Hematopoietic multipotent progenitor cell treated with erythropoietin and hydrocortisone succinate and interleukin-3 and kit ligand, for 4 days (in vitro differentiated cells): ENCODE measurements around the gene PACSIN1.

Experiments
- DNase-seq: peaks from one replicate; pipeline ENCODE4 v3.0.0-alpha.2; 2015

The PACSIN1 gene

GRCh38 chr6:34565722-34566137 is 99.9 kb downstream of the PACSIN1 start:
- no peak for DNase-seq

GRCh38 chr6:34566830-34567546 is 101.1 kb downstream of the PACSIN1 start:
- DNase-seq, result no peak

- DNase-seq, result no peak
These were observed 102.7 kb downstream of the PACSIN1 start for GRCh38 chr6:34568341-34569201.

GRCh38 chr6:34569361-34569973 is 103.6 kb downstream of the PACSIN1 start:
- no peak for DNase-seq

- DNase-seq, result no peak
These were observed 104.4 kb downstream of the PACSIN1 start for GRCh38 chr6:34570066-34570833.

GRCh38 chr6:34571388-34571787 is 105.5 kb downstream of the PACSIN1 start:
- DNase-seq, result no peak

- no peak for DNase-seq
These were observed 106.1 kb downstream of the PACSIN1 start for GRCh38 chr6:34572021-34572420.

GRCh38 chr6:34572585-34572984 is 106.7 kb downstream of the PACSIN1 start:
- no peak for DNase-seq

GRCh38 chr6:34573567-34574183 is 107.8 kb downstream of the PACSIN1 start:
- DNase-seq, result no peak

- DNase-seq, result no peak
These were observed 108.9 kb downstream of the PACSIN1 start for GRCh38 chr6:34574647-34575293.

GRCh38 chr6:34575326-34575725 is 109.5 kb downstream of the PACSIN1 start:
- no peak for DNase-seq

- peak; percentile 32 for DNase-seq
These were observed 110.5 kb downstream of the PACSIN1 start for GRCh38 chr6:34576286-34576955.

GRCh38 chr6:34578445-34579262 is 112.8 kb downstream of the PACSIN1 start:
- DNase-seq, result no peak

- DNase-seq, result no peak
These were observed 115.1 kb downstream of the PACSIN1 start for GRCh38 chr6:34580707-34581560.

- no peak for DNase-seq
These were observed 115.7 kb downstream of the PACSIN1 start for GRCh38 chr6:34581561-34581920.

GRCh38 chr6:34583461-34583860 is 117.6 kb downstream of the PACSIN1 start:
- no peak for DNase-seq

GRCh38 chr6:34583861-34584604 is 118.2 kb downstream of the PACSIN1 start:
- no peak for DNase-seq

- DNase-seq, result no peak
These were observed 118.8 kb downstream of the PACSIN1 start for GRCh38 chr6:34584694-34585093.
